GM23338 (cell line): ENCODE results near the gene MAD1L1. TPM values are rescaled to one million over a fixed set of nuclear protein-coding genes. Genes with fewer than 3 reads are reported as not detected.

ENCODE experiments used
- CREB1 ChIP-seq: fragments of 250-450 bp; sonication (Bioruptor Pico); IDR thresholded peaks from 2 replicates; pipeline ENCODE4 v1.5.0; 2020; ENCODE audit warnings: low read depth, mild to moderate bottlenecking, moderate library complexity
- CTCF ChIP-seq, 2 experiments: fragments of 200-600 bp in 1 of 2; sonication (generic) in 1 of 2; conservative IDR thresholded peaks; 2 replicates each; pipeline versions ENCODE4 v1.5.1 to v1.6.1; 2016 to 2017; ENCODE audit warnings: antibody characterized with exemption in 2 of 2, low read depth in 2 of 2, mild to moderate bottlenecking in 2 of 2, moderate library complexity in 1 of 2
- EZH2 ChIP-seq: fragments of 200-600 bp; sonication (generic); IDR thresholded peaks from one replicate; pipeline ENCODE4 v1.8.0; 2017; ENCODE audit warnings: antibody characterized with exemption, mild to moderate bottlenecking, low read depth; ENCODE audit not compliant: unreplicated experiment
- EZH2phosphoT487 ChIP-seq: fragments of 200-600 bp; sonication (generic); IDR thresholded peaks from one replicate; pipeline ENCODE4 v1.8.1; 2018; ENCODE audit warnings: antibody characterized with exemption; ENCODE audit not compliant: unreplicated experiment
- JUNB ChIP-seq: IDR thresholded peaks from one replicate; pipeline ENCODE4 v1.6.1; 2016; ENCODE audit warnings: antibody characterized with exemption; ENCODE audit not compliant: unreplicated experiment
- POLR2AphosphoS5 ChIP-seq: IDR thresholded peaks from 2 replicates; pipeline ENCODE4 v1.6.1; 2016; ENCODE audit warnings: antibody characterized with exemption, low read depth
- ZNF114 ChIP-seq: fragments of 250-450 bp; sonication (Bioruptor Pico); IDR thresholded peaks from 2 replicates; pipeline ENCODE4 v1.5.0; 2020; ENCODE audit warnings: mild to moderate bottlenecking, moderate library complexity
- ZNF331 ChIP-seq: fragments of 250-450 bp; sonication (Bioruptor Pico); IDR thresholded peaks from 2 replicates; pipeline ENCODE4 v1.5.0; 2020; ENCODE audit warnings: low read depth, mild to moderate bottlenecking, moderate library complexity
- ZNF462 ChIP-seq: fragments of 250-450 bp; sonication (Bioruptor Pico); IDR thresholded peaks from 2 replicates; pipeline ENCODE4 v1.5.0; 2020; ENCODE audit warnings: mild to moderate bottlenecking, moderate library complexity
- polyA plus RNA-seq: library from polyadenylated mRNA; unstranded; fragments of >200 nt; fragmentation: Nextera tagmentation; extraction: Ambion mirVana; gene quantifications from 2 replicates; pipeline ENCODE4 v1.2.1, GENCODE V29; 2016
- total RNA-seq: library from RNA; depleted of rRNA; stranded (reverse); fragments of >200 nt; shearing (Covaris generic); gene quantifications from 2 replicates; pipeline ENCODE4 v1.2.3, GENCODE V29; 2014

Gene MAD1L1
- total and polyA plus RNA-seq, 2 experiments from 2014 or later, result 40.3 to 59.3 TPM

- TF ChIP-seq ZNF462 (CRISPR knock-in tag), result no peak
- no peak for TF ChIP-seq CREB1 (CRISPR knock-in tag)
- no peak for TF ChIP-seq POLR2AphosphoS5
- TF ChIP-seq EZH2, result no peak
- TF ChIP-seq ZNF114 (CRISPR knock-in tag), result no peak
- TF ChIP-seq ZNF331 (CRISPR knock-in tag), result no peak
- no peak for TF ChIP-seq JUNB
- TF ChIP-seq CTCF (conservative IDR thresholded peaks at IDR 0.05; ENCODE audit: low read depth in 2 of 2), result no peak
- TF ChIP-seq EZH2phosphoT487, result no peak
Observed at GRCh38 chr7:1787681-1788235, 445.0 kb downstream of the MAD1L1 start (continued).
